ENCODE data around the gene KMT2B. TPM values are rescaled to one million over a fixed set of nuclear protein-coding genes. Genes with fewer than 3 reads are reported as not detected.

KMT2B gene
- total RNA-seq, 1 donor from 2014 or later = 65.6 TPM

GRCh38 chr19:35782589-35782988 is 64.8 kb downstream of the KMT2B start:
- TF ChIP-seq CTCF (IDR thresholded peaks at IDR 0.05) = no peak
- no peak for ATAC-seq (ENCODE audit: low read depth)
- H3K36me3 Mint-ChIP-seq (ENCODE audit: low read depth) = peaks cover 7% of the 10 kb centered on the region
- ChIA-PET POLR2A (no interaction called here), CTCF (interaction anchor here (0.6 kb wide), 1 partner anchor 426 kb away, joined by 3 read pairs; no protein-coding TSS in a partner anchor)
- intact Hi-C loops (cut with micrococcal nuclease) = no loop called here
- no peaks in the 10 kb centered on the region for H3K9me3 Mint-ChIP-seq
- DNase-seq = no peak
- H3K4me1 Mint-ChIP-seq = no peaks in the 10 kb centered on the region
- H3K27me3 Mint-ChIP-seq = no peaks in the 10 kb centered on the region
- H3K27ac Mint-ChIP-seq = no peak overlapping the region
- H3K4me3 Mint-ChIP-seq = no peak overlapping the region

- ChIA-PET POLR2A (no interaction called here), CTCF (no interaction called here)
- Mint-ChIP-seq H3K27ac (no peak overlapping the region), H3K27me3 (no peaks in the 10 kb centered on the region), H3K4me3 (no peak overlapping the region), H3K9me3 (no peaks in the 10 kb centered on the region), H3K4me1 (no peaks in the 10 kb centered on the region), H3K36me3 (ENCODE audit: low read depth) (peaks cover 7% of the 10 kb centered on the region)
- no peak for TF ChIP-seq CTCF (IDR thresholded peaks at IDR 0.05)
- DNase-seq (no peak), ATAC-seq (ENCODE audit: low read depth) (no peak)
- intact Hi-C loops (cut with micrococcal nuclease) = no loop called here
Observed at GRCh38 chr19:35783469-35784434, 65.9 kb downstream of the KMT2B start.

GRCh38 chr19:35784503-35785338 is 66.9 kb downstream of the KMT2B start:
- DNase-seq = no peak
- no peak for TF ChIP-seq CTCF (IDR thresholded peaks at IDR 0.05)
- POLR2A ChIA-PET = no interaction called here
- peaks cover 7% of the 10 kb centered on the region for H3K36me3 Mint-ChIP-seq (ENCODE audit: low read depth)
- no peaks in the 10 kb centered on the region for H3K4me1 Mint-ChIP-seq
- H3K9me3 Mint-ChIP-seq = no peaks in the 10 kb centered on the region
- ATAC-seq (ENCODE audit: low read depth) = no peak
- H3K4me3 Mint-ChIP-seq = no peak overlapping the region
- intact Hi-C loops (cut with micrococcal nuclease) = no loop called here
- H3K27me3 Mint-ChIP-seq = no peaks in the 10 kb centered on the region
- CTCF ChIA-PET = no interaction called here
- no peak overlapping the region for H3K27ac Mint-ChIP-seq

GRCh38 chr19:35785339-35785627 is 67.5 kb downstream of the KMT2B start:
- Mint-ChIP-seq H3K27me3 (no peaks in the 10 kb centered on the region), H3K27ac (no peak overlapping the region), H3K9me3 (no peaks in the 10 kb centered on the region), H3K36me3 (ENCODE audit: low read depth) (peaks cover 7% of the 10 kb centered on the region), H3K4me3 (no peak overlapping the region), H3K4me1 (no peaks in the 10 kb centered on the region)
- ChIA-PET CTCF (no interaction called here), POLR2A (no interaction called here)
- intact Hi-C loops (cut with micrococcal nuclease) = no loop called here
- DNase-seq (no peak), ATAC-seq (ENCODE audit: low read depth) (no peak)
- TF ChIP-seq CTCF (IDR thresholded peaks at IDR 0.05) = no peak

Data from activated B cell treated with CpG ODN at 0.5 μM for 24 hours (primary cell).